HL-60 (cell line): ENCODE data around the gene FBXO40.

Experiments
- GABPA ChIP-seq: IDR thresholded peaks from 2 replicates; pipeline ENCODE4 v1.6.1; 2012; ENCODE audit warnings: low read depth
- REST ChIP-seq: IDR thresholded peaks from 2 replicates; pipeline ENCODE4 v1.6.1; 2012; ENCODE audit warnings: low read depth; ENCODE audit not compliant: insufficient replicate concordance
- TF ChIP-seq, protein P1 (sequence below): IDR thresholded peaks from one replicate; pipeline ENCODE4 v1.5.1; 2011; ENCODE audit warnings: low read length, control low read depth, inconsistent platforms; ENCODE audit not compliant: insufficient read depth

DNA sequence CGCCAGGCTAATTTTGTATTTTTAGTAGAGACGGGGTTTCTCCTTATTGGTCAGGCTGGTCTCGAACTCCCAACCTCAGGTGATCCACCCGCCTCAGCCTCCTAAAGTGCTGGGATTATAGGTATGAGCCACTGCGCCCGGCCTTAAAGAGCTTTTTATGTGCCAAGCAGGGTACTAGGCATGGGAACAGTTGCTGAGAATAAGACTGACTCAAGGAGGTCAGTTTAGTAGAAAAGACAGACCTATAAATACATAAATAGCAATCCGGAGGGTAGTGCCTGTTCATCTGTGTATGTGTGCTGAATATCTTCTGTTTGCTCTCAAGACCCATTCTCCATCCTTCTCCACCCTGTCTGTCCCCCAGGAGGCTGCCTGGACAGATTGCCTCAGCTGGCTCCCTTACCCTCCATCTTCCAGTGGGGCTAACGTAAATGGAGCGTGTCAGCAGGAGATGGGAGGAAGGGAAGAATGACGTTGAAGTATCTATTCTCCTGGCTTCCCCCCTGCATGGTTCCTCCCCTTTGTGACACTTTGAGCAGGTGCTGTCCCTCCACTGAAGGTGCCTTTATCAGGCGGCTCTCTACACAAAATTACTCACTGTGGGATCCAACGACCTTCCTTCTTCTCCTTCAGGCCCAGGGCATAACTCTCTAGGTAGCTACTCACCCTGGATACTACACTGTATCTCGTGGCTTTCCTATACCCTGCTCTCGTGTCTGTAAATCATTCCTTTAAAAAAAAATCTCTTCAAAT, 31.1 kb downstream of the FBXO40 start:
- TF ChIP-seq, protein P1, sequence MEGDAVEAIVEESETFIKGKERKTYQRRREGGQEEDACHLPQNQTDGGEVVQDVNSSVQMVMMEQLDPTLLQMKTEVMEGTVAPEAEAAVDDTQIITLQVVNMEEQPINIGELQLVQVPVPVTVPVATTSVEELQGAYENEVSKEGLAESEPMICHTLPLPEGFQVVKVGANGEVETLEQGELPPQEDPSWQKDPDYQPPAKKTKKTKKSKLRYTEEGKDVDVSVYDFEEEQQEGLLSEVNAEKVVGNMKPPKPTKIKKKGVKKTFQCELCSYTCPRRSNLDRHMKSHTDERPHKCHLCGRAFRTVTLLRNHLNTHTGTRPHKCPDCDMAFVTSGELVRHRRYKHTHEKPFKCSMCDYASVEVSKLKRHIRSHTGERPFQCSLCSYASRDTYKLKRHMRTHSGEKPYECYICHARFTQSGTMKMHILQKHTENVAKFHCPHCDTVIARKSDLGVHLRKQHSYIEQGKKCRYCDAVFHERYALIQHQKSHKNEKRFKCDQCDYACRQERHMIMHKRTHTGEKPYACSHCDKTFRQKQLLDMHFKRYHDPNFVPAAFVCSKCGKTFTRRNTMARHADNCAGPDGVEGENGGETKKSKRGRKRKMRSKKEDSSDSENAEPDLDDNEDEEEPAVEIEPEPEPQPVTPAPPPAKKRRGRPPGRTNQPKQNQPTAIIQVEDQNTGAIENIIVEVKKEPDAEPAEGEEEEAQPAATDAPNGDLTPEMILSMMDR: no peak
- TF ChIP-seq GABPA (no peak), REST (no peak)
